H1 (cell line): ENCODE measurements around the gene MAIP1. TPM values are rescaled to one million over a fixed set of nuclear protein-coding genes. Genes with fewer than 3 reads are reported as not detected.

Source experiments
- EP300 ChIP-seq, 2 experiments: IDR thresholded peaks; 1 replicate in 1 of 2; 2 replicates in 1 of 2; pipeline ENCODE4 v1.6.1; 2011 to 2012; ENCODE audit warnings: low read depth in 2 of 2, low read length in 2 of 2, mild to moderate bottlenecking in 2 of 2, borderline replicate concordance in 1 of 2, inconsistent platforms in 1 of 2, moderate library complexity in 1 of 2
- polyA plus RNA-seq, 7 experiments: library from polyadenylated mRNA; depleted of rRNA in 3 of 7; stranded (reverse) in 5 of 7; unstranded in 2 of 7; fragments of >200 nt in 5 of 7; fragments of 200-250 nt in 2 of 7; gene quantifications; 1 replicate in 5 of 7; 2 replicates in 1 of 7; 4 replicates in 1 of 7; pipeline versions ENCODE4 v1.2.1 to v1.2.3, GENCODE V29; 2011 to 2013; ENCODE audit warnings: missing spikeins in 2 of 7, mixed read lengths in 2 of 7
- total RNA-seq: library from RNA; stranded (reverse); fragmentation: NEBNext Ultra II Directional; extraction: Animal tissue kit (Norgen Biotek cat#: 25700); gene quantifications from 2 replicates; pipeline ENCODE4 v1.2.1, GENCODE V29; 2021
- TF ChIP-seq, protein P1 (sequence below): IDR thresholded peaks from 2 replicates; pipeline ENCODE4 v1.6.1; 2012; ENCODE audit warnings: inconsistent platforms

The MAIP1 gene
- total and polyA plus RNA-seq, 2 of the 8 experiments (the other 6 are each of a cell fraction or from before 2014, with no cell fraction given), result 23.2 to 28.5 TPM

DNA sequence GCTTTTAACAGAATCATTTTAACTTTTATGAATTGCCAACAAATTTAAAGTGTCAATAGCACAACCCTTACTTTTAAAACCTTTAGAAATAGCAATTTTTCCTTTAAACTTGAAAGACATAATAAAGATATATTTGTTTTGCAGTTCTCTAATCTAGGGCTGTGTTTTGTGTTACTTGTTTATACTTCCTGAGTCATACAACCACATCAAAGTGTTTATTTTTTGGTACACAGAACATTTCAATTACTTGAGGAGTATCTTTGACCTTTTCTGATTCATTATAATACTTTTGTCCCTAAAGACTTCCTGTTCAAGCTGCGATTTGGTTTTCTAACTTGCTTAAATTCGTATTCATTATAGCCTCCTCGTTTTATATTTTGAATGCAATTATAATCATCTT, 21.9 kb upstream of the MAIP1 start (continued):
- TF ChIP-seq, protein P1, sequence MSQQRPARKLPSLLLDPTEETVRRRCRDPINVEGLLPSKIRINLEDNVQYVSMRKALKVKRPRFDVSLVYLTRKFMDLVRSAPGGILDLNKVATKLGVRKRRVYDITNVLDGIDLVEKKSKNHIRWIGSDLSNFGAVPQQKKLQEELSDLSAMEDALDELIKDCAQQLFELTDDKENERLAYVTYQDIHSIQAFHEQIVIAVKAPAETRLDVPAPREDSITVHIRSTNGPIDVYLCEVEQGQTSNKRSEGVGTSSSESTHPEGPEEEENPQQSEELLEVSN, result no peak
- TF ChIP-seq EP300 (IDR thresholded peaks at IDR 0.05; ENCODE audit: borderline replicate concordance in 1 of 2, low read depth in 2 of 2, low read length in 2 of 2), result no peak
